Endodermal cell (in vitro differentiated cells): ENCODE data around the gene COPE. TPM values are rescaled to one million over a fixed set of nuclear protein-coding genes. Genes with fewer than 3 reads are reported as not detected.

Experiments
- DNase-seq: peaks from one replicate; pipeline ENCODE4 v3.0.0-alpha.2; 2017
- H3K27ac ChIP-seq: 2 replicates; pipeline ENCODE4 v1.5.1; 2013; ENCODE audit warnings: mild to moderate bottlenecking, low read depth, low read length, moderate library complexity
- H3K27me3 ChIP-seq: 2 replicates; pipeline ENCODE4 v1.6.1; 2013; ENCODE audit warnings: mild to moderate bottlenecking, low read length, moderate library complexity; ENCODE audit not compliant: insufficient read depth, control insufficient read depth, poor library complexity, severe bottlenecking
- H3K36me3 ChIP-seq: 2 replicates; pipeline ENCODE4 v1.7.0; 2013; ENCODE audit warnings: mild to moderate bottlenecking, low read length, moderate library complexity; ENCODE audit not compliant: control insufficient read depth, insufficient read depth
- H3K4me1 ChIP-seq: one replicate; pipeline ENCODE4 v1.7.0; 2013; ENCODE audit warnings: low read length; ENCODE audit not compliant: control insufficient read depth, insufficient read depth
- H3K4me3 ChIP-seq: 2 replicates; pipeline ENCODE4 v1.5.1; 2013; ENCODE audit warnings: mild to moderate bottlenecking, low read length, moderate library complexity
- H3K9ac ChIP-seq: 2 replicates; pipeline ENCODE4 v1.6.1; 2013; ENCODE audit warnings: mild to moderate bottlenecking, low read length, moderate library complexity; ENCODE audit not compliant: poor library complexity, severe bottlenecking; ENCODE audit errors: extremely low read depth
- H3K9me3 ChIP-seq: 2 replicates; pipeline ENCODE4 v1.6.1; 2013; ENCODE audit warnings: mild to moderate bottlenecking, low read length, moderate library complexity; ENCODE audit not compliant: control insufficient read depth
- H3K27ac Mint-ChIP-seq: 2 replicates; pipeline ENCODE4 v1.8.0; 2020; ENCODE audit warnings: mixed read lengths
- H3K27me3 Mint-ChIP-seq: 2 replicates; pipeline ENCODE4 v1.8.0; 2021; ENCODE audit warnings: mild to moderate bottlenecking, mixed read lengths; ENCODE audit not compliant: insufficient read depth
- H3K36me3 Mint-ChIP-seq: 2 replicates; pipeline ENCODE4 v1.8.0; 2020; ENCODE audit warnings: low read depth, mixed read lengths
- H3K4me1 Mint-ChIP-seq: 2 replicates; pipeline ENCODE4 v1.8.0; 2020; ENCODE audit warnings: mixed read lengths
- H3K4me3 Mint-ChIP-seq: 2 replicates; pipeline ENCODE4 v1.8.0; 2020; ENCODE audit warnings: mild to moderate bottlenecking, moderate library complexity, mixed read lengths
- H3K9me3 Mint-ChIP-seq: 2 replicates; pipeline ENCODE4 v1.8.0; 2020; ENCODE audit warnings: mild to moderate bottlenecking, mixed read lengths
- WGBS, 2 experiments: methylation state at CpG; one replicate each; pipeline versions ENCODE4 v1.1.5 to v1.1.7; 2013; ENCODE audit warnings: missing lambda C conversion rate in 2 of 2, mixed read lengths in 1 of 2; ENCODE audit not compliant: insufficient coverage in 1 of 2, insufficient read length in 1 of 2; 5-methylcytosine and 5-hydroxymethylcytosine counted together
- total RNA-seq, 2 donors: library from RNA; stranded (reverse); fragmentation: NEBNext Ultra II Directional in 1 of 2; extraction: Animal tissue kit (Norgen Biotek cat#: 25700) in 1 of 2; gene quantifications; 2 replicates in 1 of 2; 3 replicates in 1 of 2; pipeline ENCODE4 v1.2.1, GENCODE V29; 2021
- TF ChIP-seq, protein P1 (sequence below): fragments of 200-600 bp; sonication (generic); conservative IDR thresholded peaks from 2 replicates; pipeline ENCODE4 v1.5.0; 2021; ENCODE audit warnings: antibody characterized with exemption, mild to moderate bottlenecking

The COPE gene
- total RNA-seq, 2 donors from 2014 or later, result 226 to 241 TPM

DNA sequence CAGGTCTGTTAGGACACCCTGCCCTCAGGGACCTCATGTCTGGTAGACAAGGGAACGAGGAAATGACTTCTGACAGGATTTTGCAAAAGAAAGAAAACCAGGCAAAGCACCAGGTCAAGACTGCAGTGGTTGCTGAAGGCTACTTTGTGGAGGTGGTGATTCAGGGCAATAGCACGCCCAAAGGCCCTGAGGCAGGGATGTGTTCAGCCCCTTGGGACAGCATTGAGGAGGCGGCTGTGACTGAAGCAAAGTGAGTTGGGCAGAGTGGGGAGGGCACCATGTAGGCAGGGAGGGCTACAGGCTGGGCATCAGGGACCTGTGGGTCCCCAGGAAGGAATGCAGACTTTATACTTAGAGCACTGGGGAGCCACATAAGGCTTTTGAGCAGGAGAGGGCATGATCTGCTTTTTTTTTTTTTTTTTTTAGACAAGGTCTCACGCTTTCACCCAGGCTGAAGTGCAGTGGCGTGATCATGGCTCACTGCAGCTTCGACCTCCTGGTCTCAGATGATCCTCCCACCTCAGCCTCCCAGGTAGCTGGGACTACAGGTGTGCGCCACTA, 32.6 kb upstream of the COPE start:
- H3K4me1 ChIP-seq, result no peaks in the 10 kb centered on the region
- TF ChIP-seq, protein P1, sequence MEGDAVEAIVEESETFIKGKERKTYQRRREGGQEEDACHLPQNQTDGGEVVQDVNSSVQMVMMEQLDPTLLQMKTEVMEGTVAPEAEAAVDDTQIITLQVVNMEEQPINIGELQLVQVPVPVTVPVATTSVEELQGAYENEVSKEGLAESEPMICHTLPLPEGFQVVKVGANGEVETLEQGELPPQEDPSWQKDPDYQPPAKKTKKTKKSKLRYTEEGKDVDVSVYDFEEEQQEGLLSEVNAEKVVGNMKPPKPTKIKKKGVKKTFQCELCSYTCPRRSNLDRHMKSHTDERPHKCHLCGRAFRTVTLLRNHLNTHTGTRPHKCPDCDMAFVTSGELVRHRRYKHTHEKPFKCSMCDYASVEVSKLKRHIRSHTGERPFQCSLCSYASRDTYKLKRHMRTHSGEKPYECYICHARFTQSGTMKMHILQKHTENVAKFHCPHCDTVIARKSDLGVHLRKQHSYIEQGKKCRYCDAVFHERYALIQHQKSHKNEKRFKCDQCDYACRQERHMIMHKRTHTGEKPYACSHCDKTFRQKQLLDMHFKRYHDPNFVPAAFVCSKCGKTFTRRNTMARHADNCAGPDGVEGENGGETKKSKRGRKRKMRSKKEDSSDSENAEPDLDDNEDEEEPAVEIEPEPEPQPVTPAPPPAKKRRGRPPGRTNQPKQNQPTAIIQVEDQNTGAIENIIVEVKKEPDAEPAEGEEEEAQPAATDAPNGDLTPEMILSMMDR, result no peak
- H3K4me3 ChIP-seq, result no peak overlapping the region
- WGBS, 2 experiments, result 88 to 89% methylated on average over 3 to 7 of the region's 7 CpGs
- H3K4me3 Mint-ChIP-seq, result no peak overlapping the region
- H3K27ac Mint-ChIP-seq, result no peak overlapping the region
- H3K36me3 ChIP-seq, result no peaks in the 10 kb centered on the region
- no peak overlapping the region for H3K9ac ChIP-seq
- H3K27ac ChIP-seq, result no peak overlapping the region
- no peaks in the 10 kb centered on the region for H3K27me3 ChIP-seq
- DNase-seq, result no peak
- H3K9me3 ChIP-seq, result no peaks in the 10 kb centered on the region
- peaks cover 6% of the 10 kb centered on the region for H3K27me3 Mint-ChIP-seq
- H3K9me3 Mint-ChIP-seq, result no peaks in the 10 kb centered on the region
- H3K4me1 Mint-ChIP-seq, result no peaks in the 10 kb centered on the region
- H3K36me3 Mint-ChIP-seq, result no peaks in the 10 kb centered on the region

DNA sequence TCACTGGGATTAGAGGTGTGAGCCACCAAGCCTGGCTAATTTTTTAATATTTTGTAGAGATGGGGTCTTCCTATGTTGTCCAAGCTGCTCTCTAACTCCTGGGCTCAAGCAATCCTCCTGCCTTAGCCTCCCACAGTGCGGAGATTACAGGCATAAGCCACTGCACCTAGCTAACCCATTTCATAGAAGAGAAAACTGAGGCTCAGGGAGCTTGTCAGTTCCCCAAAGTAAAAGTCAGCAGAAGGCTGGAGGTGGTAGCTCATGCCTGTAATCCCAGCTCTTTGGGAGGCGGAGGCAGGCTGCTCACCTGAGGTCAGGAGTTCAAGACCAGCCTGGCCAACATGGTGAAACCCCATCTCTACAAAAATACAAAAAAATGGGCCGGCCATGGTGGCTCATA, 30.7 kb upstream of the COPE start:
- Histone ChIP-seq H3K4me3 (no peak overlapping the region), H3K36me3 (no peaks in the 10 kb centered on the region), H3K9ac (no peak overlapping the region), H3K9me3 (no peaks in the 10 kb centered on the region), H3K27ac (no peak overlapping the region), H3K4me1 (no peaks in the 10 kb centered on the region), H3K27me3 (no peaks in the 10 kb centered on the region)
- no peaks in the 10 kb centered on the region for H3K36me3 Mint-ChIP-seq
- H3K27ac Mint-ChIP-seq, result no peak overlapping the region
- no peaks in the 10 kb centered on the region for H3K4me1 Mint-ChIP-seq
- H3K4me3 Mint-ChIP-seq, result no peak overlapping the region
- WGBS, 2 experiments, result 88 to 100% methylated on average over 1 to 3 of the region's 3 CpGs
- H3K9me3 Mint-ChIP-seq, result no peaks in the 10 kb centered on the region
- no peak for DNase-seq
- H3K27me3 Mint-ChIP-seq, result peaks cover 16% of the 10 kb centered on the region
- TF ChIP-seq, protein P1, result no peak

DNA sequence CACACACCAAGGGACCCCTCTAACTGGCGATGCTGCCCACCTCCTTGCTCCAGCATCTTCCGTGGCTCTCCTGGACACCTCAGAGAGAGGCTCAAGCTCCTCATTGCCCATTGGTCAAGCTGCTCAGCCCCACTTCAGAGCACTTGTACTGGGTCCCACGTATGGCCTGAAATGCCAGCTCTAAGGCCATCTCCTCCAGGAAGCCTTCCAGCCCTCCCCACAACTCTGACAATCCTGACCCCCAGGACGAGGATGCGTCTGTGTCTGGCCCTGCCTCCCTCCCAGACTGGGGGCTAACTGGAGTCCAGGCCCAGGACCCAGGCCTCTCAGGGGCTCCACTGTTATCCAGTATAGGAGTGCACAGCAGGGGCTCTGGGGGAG, 29.8 kb upstream of the COPE start:
- TF ChIP-seq, protein P1, result no peak
- Mint-ChIP-seq H3K4me1 (no peaks in the 10 kb centered on the region), H3K27me3 (peaks cover 23% of the 10 kb centered on the region), H3K4me3 (no peak overlapping the region), H3K9me3 (no peaks in the 10 kb centered on the region), H3K27ac (no peak overlapping the region), H3K36me3 (no peaks in the 10 kb centered on the region)
- H3K36me3 ChIP-seq, result no peaks in the 10 kb centered on the region
- H3K27me3 ChIP-seq, result no peaks in the 10 kb centered on the region
- no peaks in the 10 kb centered on the region for H3K9me3 ChIP-seq
- 80 to 98% methylated on average over 5 of the region's 5 CpGs for WGBS, 2 experiments
- H3K9ac ChIP-seq, result no peak overlapping the region
- no peak overlapping the region for H3K27ac ChIP-seq
- H3K4me3 ChIP-seq, result no peak overlapping the region
- DNase-seq, result no peak
- H3K4me1 ChIP-seq, result no peaks in the 10 kb centered on the region
